HEK293 (cell line): ENCODE results near the gene SERTAD3.

ENCODE experiments used
- ATF2 ChIP-seq: fragments of 450-650 bp; formaldehyde crosslinking; IDR thresholded peaks from 2 replicates; pipeline ENCODE4 v1.5.1; 2016; ENCODE audit warnings: missing biosample characterization, missing genetic modification characterization, low read depth
- ELK4 ChIP-seq: IDR thresholded peaks from 2 replicates; pipeline ENCODE4 v1.6.1; 2011; ENCODE audit warnings: mild to moderate bottlenecking, low read depth, low read length, borderline replicate concordance
- GLI2 ChIP-seq: fragments of 450-650 bp; formaldehyde crosslinking; IDR thresholded peaks from 2 replicates; pipeline ENCODE4; 2017; ENCODE audit warnings: missing biosample characterization, missing genetic modification characterization, low read depth, borderline replicate concordance
- GLIS2 ChIP-seq: fragments of 450-650 bp; formaldehyde crosslinking; IDR thresholded peaks from 2 replicates; pipeline ENCODE4 v1.5.1; 2016; ENCODE audit warnings: missing biosample characterization, missing genetic modification characterization
- KLF17 ChIP-seq: fragments of 450-650 bp; formaldehyde crosslinking; IDR thresholded peaks from 2 replicates; pipeline ENCODE4 v1.5.1; 2016; ENCODE audit warnings: missing biosample characterization, missing genetic modification characterization
- OVOL3 ChIP-seq: fragments of 450-650 bp; formaldehyde crosslinking; IDR thresholded peaks from 2 replicates; pipeline ENCODE4 v1.5.1; 2016; ENCODE audit warnings: missing biosample characterization, missing genetic modification characterization
- PRDM6 ChIP-seq: fragments of 450-650 bp; formaldehyde crosslinking; IDR thresholded peaks from 2 replicates; pipeline ENCODE4 v1.5.1; 2017; ENCODE audit warnings: missing biosample characterization, missing genetic modification characterization
- REPIN1 ChIP-seq: fragments of 450-650 bp; formaldehyde crosslinking; IDR thresholded peaks from 2 replicates; pipeline ENCODE4 v1.5.1; 2017; ENCODE audit warnings: missing biosample characterization, missing genetic modification characterization, low read depth
- ZBTB11 ChIP-seq: fragments of 450-650 bp; formaldehyde crosslinking; conservative IDR thresholded peaks from 2 replicates; pipeline ENCODE4 v1.5.1; 2016; ENCODE audit warnings: low read depth, missing biosample characterization, missing genetic modification characterization
- ZFP3 ChIP-seq: fragments of 450-650 bp; formaldehyde crosslinking; IDR thresholded peaks from 2 replicates; pipeline ENCODE4 v1.5.1; 2016; ENCODE audit warnings: low read depth, missing biosample characterization, missing genetic modification characterization
- ZNF148 ChIP-seq: fragments of 450-650 bp; formaldehyde crosslinking; IDR thresholded peaks from 2 replicates; pipeline ENCODE4 v1.5.0; 2017; ENCODE audit warnings: missing biosample characterization, missing genetic modification characterization, borderline replicate concordance
- ZNF16 ChIP-seq: fragments of 450-650 bp; formaldehyde crosslinking; IDR thresholded peaks from 2 replicates; pipeline ENCODE4 v1.5.1; 2016; ENCODE audit warnings: low read depth, missing biosample characterization, missing genetic modification characterization
- ZNF169 ChIP-seq: fragments of 450-650 bp; formaldehyde crosslinking; IDR thresholded peaks from 2 replicates; pipeline ENCODE4 v1.5.1; 2016; ENCODE audit warnings: missing biosample characterization, missing genetic modification characterization
- ZNF335 ChIP-seq: fragments of 450-650 bp; formaldehyde crosslinking; conservative IDR thresholded peaks from 2 replicates; pipeline ENCODE4 v1.5.1; 2016; ENCODE audit warnings: missing biosample characterization, missing genetic modification characterization
- ZNF449 ChIP-seq: fragments of 450-650 bp; formaldehyde crosslinking; IDR thresholded peaks from 2 replicates; pipeline ENCODE4 v1.5.1; 2017; ENCODE audit warnings: missing biosample characterization, mild to moderate bottlenecking, missing genetic modification characterization, moderate library complexity
- ZNF473 ChIP-seq: fragments of 450-650 bp; formaldehyde crosslinking; IDR thresholded peaks from 2 replicates; pipeline ENCODE4 v1.5.1; 2017; ENCODE audit warnings: missing biosample characterization, missing genetic modification characterization
- ZNF488 ChIP-seq: fragments of 450-650 bp; formaldehyde crosslinking; IDR thresholded peaks from 2 replicates; pipeline ENCODE4 v1.5.1; 2016; ENCODE audit warnings: missing biosample characterization, missing genetic modification characterization
- ZNF549 ChIP-seq: fragments of 450-650 bp; IDR thresholded peaks from 2 replicates; pipeline ENCODE4 v1.5.1; 2018; ENCODE audit warnings: missing biosample characterization, missing genetic modification characterization, mild to moderate bottlenecking, inconsistent platforms, moderate library complexity
- ZNF626 ChIP-seq: fragments of 450-650 bp; sonication (Bioruptor Pico); formaldehyde crosslinking; IDR thresholded peaks from 2 replicates; pipeline ENCODE4 v1.5.1; 2018; ENCODE audit warnings: missing biosample characterization, missing genetic modification characterization, inconsistent platforms
- ZNF664 ChIP-seq: fragments of 450-650 bp; formaldehyde crosslinking; IDR thresholded peaks from 2 replicates; pipeline ENCODE4 v1.5.1; 2016; ENCODE audit warnings: missing biosample characterization, missing genetic modification characterization
- ZNF701 ChIP-seq: fragments of 450-650 bp; formaldehyde crosslinking; IDR thresholded peaks from 2 replicates; pipeline ENCODE4 v1.5.1; 2016; ENCODE audit warnings: missing biosample characterization, missing genetic modification characterization
- ZNF792 ChIP-seq: fragments of 450-650 bp; formaldehyde crosslinking; IDR thresholded peaks from 2 replicates; pipeline ENCODE4 v1.5.1; 2016; ENCODE audit warnings: missing biosample characterization, missing genetic modification characterization

Gene SERTAD3

GRCh38 chr19:40420766-40421765 is 23.1 kb downstream of the SERTAD3 start (continued):
- TF ChIP-seq ZNF148 (no peak), ATF2 (tag by site-specific recombination) (no peak), ZNF701 (no peak), ZFP3 (tag by site-specific recombination) (no peak), ZNF549 (tag by site-specific recombination) (no peak), ELK4 (peak; percentile 99), GLIS2 (tag by site-specific recombination) (peak; percentile 100), ZNF169 (tag by site-specific recombination) (no peak), GLI2 (no peak), ZNF473 (tag by site-specific recombination) (no peak), ZNF488 (tag by site-specific recombination) (no peak), ZNF626 (tag by site-specific recombination) (no peak), ZNF449 (tag by site-specific recombination) (no peak; the same call in 1 of the 2 replicates), ZNF792 (tag by site-specific recombination) (no peak; the same call in 1 of the 2 replicates), OVOL3 (tag by site-specific recombination) (peak; percentile 35), ZBTB11 (tag by site-specific recombination) (peak; percentile 88), PRDM6 (tag by site-specific recombination) (no peak), ZNF16 (tag by site-specific recombination) (no peak), KLF17 (tag by site-specific recombination) (peak; percentile 96), ZNF335 (tag by site-specific recombination) (peak; percentile 96), REPIN1 (no peak), ZNF664 (tag by site-specific recombination) (no peak)
